HK-2 (cell line): Measurements from ENCODE around the gene HECA.

Source experiments
- DNase-seq: peaks from one replicate; pipeline ENCODE4 v3.0.0-alpha.2; 2018; ENCODE audit not compliant: unreplicated experiment

Gene HECA

GRCh38 chr6:139161169-139161568 is 26.3 kb downstream of the HECA start:
- no peak for DNase-seq

- DNase-seq, result no peak
These were observed 27.0 kb downstream of the HECA start for GRCh38 chr6:139161817-139162284.

DNA sequence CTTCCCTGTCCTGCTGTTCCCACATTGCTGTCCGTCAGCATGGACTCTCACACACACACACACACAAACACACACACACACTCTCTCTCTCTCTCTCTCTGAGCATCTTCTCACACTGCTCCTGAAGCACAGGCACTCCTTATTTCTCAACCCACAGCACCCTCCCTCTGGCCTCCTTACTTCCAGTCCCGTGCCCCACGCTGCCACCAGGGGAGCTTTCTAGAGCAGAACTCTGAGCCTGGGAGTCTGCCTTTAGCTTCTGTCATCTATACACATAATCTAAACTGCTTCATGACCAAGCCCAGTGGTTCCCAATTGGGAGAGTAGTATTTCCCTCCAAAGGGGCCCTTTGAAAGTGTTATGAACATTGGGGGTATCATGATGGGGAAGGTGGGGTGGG is 29.1 kb downstream of the HECA start:
- DNase-seq, result no peak

DNA sequence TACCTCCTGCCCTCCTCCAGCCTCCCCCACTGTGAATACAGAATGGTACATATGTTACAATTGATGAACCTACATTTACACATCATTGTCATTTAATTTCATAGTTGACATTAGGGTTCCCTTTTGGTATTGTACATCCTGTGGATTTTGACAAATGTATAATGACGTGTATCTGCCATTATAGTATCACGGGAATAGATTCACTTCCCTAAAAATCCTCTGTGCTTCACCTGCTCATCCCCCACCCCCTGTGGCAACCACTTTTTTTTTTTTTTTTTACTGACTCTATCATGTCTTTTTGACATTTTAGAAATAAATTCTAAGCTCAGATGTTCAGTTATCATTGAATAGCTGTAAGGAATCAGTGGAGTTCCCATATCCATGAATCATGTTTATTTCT is 30.4 kb downstream of the HECA start:
- no peak for DNase-seq

- no peak for DNase-seq
These were observed 31.5 kb downstream of the HECA start for GRCh38 chr6:139166238-139166955.

- DNase-seq, result no peak
These were observed 32.1 kb downstream of the HECA start for GRCh38 chr6:139166956-139167313.

DNA sequence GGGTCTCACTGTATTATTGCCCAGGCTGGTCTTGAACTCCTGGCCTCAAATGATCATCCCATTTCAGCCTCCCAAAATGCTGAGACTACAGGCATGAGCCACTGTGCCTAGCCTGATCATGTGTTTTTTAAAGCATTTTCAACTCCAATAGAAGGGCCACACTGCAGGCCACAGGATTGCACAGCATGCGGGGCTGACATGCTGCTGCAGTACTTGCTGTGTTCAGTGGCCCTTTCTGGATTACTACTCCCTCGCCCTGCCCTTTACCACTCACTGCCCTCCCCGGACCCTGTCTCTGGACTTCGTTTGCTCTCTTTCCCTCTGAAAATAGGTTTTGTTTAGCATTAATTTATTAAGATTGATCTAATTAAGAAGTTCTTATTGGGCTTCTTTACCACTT is 37.3 kb downstream of the HECA start:
- no peak for DNase-seq

- DNase-seq, result no peak
These were observed 37.7 kb downstream of the HECA start for GRCh38 chr6:139172567-139172966.

DNA sequence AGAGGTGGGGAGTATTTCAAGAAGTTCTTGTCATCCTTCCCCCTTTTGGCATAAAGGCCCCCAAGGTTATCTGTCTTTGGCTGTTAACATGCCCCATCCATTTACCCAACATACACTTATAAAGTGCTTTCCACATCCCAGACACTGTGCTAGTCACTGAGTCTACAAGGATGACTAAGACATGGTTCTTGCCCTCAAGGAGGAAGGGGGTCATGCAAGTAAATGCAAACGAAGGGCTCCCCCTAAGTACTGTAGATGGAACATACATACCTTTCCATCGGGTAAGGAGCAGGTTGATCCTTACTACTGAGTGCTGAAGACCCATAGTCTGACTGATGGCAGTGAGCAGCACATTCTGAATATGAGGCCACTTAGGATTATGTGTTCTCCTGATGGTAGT is 38.3 kb downstream of the HECA start:
- DNase-seq, result no peak

GRCh38 chr6:139173822-139174221 is 38.9 kb downstream of the HECA start:
- no peak for DNase-seq

- no peak for DNase-seq
These were observed 40.1 kb downstream of the HECA start for GRCh38 chr6:139174961-139175360.

DNA sequence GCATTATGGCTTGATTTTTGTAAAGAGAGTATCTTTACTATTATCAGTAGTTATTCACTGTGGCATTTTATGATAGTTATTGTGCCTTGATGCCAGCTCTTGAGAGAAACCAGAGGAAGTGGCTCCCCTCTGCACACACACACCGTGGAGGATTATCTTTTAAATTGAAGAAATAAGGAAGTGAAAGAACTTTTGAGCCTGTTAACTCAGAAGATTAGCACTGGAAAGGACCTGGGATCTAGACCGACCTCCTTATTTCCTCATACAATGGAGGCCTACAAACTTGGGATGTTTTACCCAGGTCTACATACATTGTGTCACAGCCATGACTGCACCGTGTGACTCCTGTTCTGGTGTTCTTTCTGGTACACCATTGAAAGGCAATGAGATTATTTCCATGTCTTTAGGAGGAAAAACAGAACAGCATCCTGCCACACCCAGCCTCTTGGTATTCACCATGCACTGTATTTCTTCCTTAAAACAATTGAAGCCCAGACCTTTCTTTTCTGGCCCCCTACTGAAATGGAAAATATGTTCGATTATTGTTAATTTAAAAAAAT is 40.6 kb downstream of the HECA start:
- no peak for DNase-seq

DNA sequence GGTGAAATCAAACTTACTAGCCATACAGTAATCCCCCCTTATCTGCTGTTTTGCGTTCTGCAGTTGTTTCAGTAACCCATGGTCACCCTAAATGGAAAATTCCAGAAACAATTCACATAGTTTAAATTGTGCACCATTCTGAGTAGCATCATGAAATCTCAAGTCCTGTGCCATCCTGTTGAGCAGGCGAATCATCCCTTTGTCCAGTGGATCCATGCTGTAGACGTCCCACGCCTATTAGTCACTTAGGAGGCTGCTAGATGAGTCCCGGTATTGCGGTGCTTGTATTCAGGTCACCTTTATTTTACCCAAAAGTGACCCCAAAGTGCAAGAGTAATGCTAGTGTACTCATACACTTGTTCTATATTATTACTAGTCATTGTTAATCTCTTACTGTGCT is 46.4 kb downstream of the HECA start:
- DNase-seq, result no peak

DNA sequence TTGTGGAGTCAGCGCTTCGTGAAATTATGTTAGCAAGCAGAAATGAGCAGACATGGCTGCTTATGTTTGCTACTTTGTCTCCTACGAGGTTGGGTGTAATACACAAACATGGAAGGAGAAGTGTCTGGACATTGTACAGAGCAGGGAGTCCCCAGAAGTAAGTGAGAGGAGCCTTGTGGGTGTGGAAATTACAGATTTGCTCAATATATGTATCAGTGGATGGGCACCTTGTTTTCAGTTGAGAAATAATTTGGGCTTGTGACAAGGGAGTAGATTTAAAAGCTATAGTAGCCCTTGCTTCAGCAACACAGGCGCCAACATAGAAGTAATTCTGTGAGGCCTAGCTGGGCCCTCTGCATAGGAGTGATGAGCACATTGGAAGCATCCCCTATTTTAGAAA is 49.2 kb downstream of the HECA start:
- no peak for DNase-seq

- DNase-seq, result no peak
These were observed 49.6 kb downstream of the HECA start for GRCh38 chr6:139184459-139184858.

- no peak for DNase-seq
These were observed 51.4 kb downstream of the HECA start for GRCh38 chr6:139186242-139186641.

- DNase-seq, result no peak
These were observed 51.8 kb downstream of the HECA start for GRCh38 chr6:139186692-139187091.

GRCh38 chr6:139187489-139187888 is 52.6 kb downstream of the HECA start:
- DNase-seq, result no peak

- no peak for DNase-seq
These were observed 54.8 kb downstream of the HECA start for GRCh38 chr6:139189665-139190064.

DNA sequence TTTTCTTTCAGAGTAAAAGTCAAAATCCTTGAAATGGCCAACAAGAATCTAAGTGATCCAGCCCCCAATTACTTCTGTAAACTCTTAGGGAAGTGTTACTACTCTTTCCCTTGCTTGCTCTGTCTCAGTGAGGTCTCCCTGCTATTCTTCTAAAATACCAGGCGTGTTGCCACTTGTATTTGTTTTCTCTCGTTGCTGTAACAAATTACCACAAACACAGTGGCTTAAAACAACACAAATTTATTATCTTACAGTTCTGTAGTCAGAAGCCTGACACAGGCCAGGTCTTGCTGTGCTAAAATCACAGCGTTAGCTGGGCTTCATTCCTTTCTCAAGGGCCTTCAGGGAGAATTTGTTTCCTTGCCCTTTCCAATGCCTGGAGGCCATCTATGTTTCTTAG is 59.9 kb downstream of the HECA start:
- no peak for DNase-seq

GRCh38 chr6:139198529-139199288 is 63.8 kb downstream of the HECA start:
- DNase-seq, result no peak

- DNase-seq, result no peak
These were observed 66.5 kb downstream of the HECA start for GRCh38 chr6:139201378-139201777.

DNA sequence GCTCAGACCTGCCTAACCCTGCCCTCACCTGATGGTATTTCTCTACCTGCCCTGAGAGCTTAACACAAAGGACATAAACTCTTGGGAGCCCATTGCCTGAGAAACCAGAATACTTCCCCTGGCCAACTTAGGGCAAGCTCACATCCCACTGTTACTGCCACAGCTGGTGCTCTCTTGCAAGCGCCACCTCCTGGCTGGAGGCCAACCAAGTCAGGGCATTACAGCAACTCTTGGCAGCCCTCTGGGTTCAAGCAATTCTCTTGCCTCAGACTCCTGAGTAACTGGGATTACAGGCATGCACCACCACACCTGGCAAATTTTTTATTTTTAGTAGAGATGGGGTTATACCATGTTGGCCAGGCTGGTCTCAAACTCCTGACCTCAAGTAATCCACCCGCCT is 70.1 kb downstream of the HECA start:
- no peak for DNase-seq
